Measurements from ENCODE around the gene MBD3L1. TPM values are rescaled to one million over a fixed set of nuclear protein-coding genes. Genes with fewer than 3 reads are reported as not detected.

MBD3L1 gene
- total RNA-seq, 1 donor from 2014 or later = not detected

DNA sequence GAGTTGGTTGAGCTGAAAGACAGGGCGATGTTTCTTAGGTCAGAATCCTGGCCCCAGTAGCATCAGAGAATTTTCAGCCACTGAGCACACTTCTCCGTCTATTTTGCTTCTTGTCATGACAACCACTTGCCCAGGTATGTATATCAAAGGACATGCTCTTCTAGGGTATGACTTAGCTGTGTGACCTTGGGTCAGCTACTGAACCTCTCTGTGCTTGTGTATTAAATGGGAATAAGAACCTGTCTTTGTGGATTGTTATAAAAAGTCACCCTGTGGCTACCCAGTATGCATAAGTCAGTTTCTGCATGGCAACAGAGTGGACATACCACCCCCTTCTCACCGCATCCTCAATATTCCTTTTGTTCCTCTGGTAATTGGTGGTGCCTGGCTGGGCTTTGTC lies 26.1 kb downstream of the MBD3L1 start:
- Mint-ChIP-seq H3K27me3 (ENCODE audit: low read depth, unreplicated experiment) (no peaks in the 10 kb centered on the region), H3K27ac (ENCODE audit: unreplicated experiment) (no peak overlapping the region), H3K4me1 (ENCODE audit: low read depth, unreplicated experiment) (no peaks in the 10 kb centered on the region), H3K9me3 (ENCODE audit: unreplicated experiment) (peaks cover 21% of the 10 kb centered on the region), H3K36me3 (ENCODE audit: low read depth, unreplicated experiment) (no peaks in the 10 kb centered on the region), H3K4me3 (ENCODE audit: unreplicated experiment) (no peak overlapping the region)
- TF ChIP-seq, protein P1, sequence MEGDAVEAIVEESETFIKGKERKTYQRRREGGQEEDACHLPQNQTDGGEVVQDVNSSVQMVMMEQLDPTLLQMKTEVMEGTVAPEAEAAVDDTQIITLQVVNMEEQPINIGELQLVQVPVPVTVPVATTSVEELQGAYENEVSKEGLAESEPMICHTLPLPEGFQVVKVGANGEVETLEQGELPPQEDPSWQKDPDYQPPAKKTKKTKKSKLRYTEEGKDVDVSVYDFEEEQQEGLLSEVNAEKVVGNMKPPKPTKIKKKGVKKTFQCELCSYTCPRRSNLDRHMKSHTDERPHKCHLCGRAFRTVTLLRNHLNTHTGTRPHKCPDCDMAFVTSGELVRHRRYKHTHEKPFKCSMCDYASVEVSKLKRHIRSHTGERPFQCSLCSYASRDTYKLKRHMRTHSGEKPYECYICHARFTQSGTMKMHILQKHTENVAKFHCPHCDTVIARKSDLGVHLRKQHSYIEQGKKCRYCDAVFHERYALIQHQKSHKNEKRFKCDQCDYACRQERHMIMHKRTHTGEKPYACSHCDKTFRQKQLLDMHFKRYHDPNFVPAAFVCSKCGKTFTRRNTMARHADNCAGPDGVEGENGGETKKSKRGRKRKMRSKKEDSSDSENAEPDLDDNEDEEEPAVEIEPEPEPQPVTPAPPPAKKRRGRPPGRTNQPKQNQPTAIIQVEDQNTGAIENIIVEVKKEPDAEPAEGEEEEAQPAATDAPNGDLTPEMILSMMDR (IDR thresholded peaks at IDR 0.05; ENCODE audit: insufficient read depth, low read depth, low read length) = no peak
- no peak for TF ChIP-seq EZH2 (IDR thresholded peaks at IDR 0.05; ENCODE audit: insufficient read depth, low read length)
- no peak overlapping the region for H3K4me2 ChIP-seq (ENCODE audit: low read length)
- no peaks in the 10 kb centered on the region for H3K4me1 ChIP-seq (ENCODE audit: insufficient read depth, low read length)
- no peak overlapping the region for H3K4me3 ChIP-seq (ENCODE audit: insufficient read depth, low read depth, low read length)
- H3K79me2 ChIP-seq (ENCODE audit: insufficient read depth, low read length) = no peaks in the 10 kb centered on the region
- no peak for FAIRE-seq
- H3K36me3 ChIP-seq (ENCODE audit: insufficient read depth, low read length) = no peaks in the 10 kb centered on the region
- peaks cover 3% of the 10 kb centered on the region for H3K9me3 ChIP-seq (ENCODE audit: insufficient read depth, low read depth, low read length)
- no peaks in the 10 kb centered on the region for H3K27me3 ChIP-seq (ENCODE audit: insufficient read depth, low read length)
- no peak overlapping the region for H2AFZ ChIP-seq (ENCODE audit: low read depth, low read length)
- H4K20me1 ChIP-seq (ENCODE audit: insufficient read depth, low read length) = no peaks in the 10 kb centered on the region
- H3K9ac ChIP-seq (ENCODE audit: low read length) = no peak overlapping the region
- no peak for DNase-seq (ENCODE audit: low read depth)
- no peak overlapping the region for H3K27ac ChIP-seq (ENCODE audit: low read depth, low read length)

DNA sequence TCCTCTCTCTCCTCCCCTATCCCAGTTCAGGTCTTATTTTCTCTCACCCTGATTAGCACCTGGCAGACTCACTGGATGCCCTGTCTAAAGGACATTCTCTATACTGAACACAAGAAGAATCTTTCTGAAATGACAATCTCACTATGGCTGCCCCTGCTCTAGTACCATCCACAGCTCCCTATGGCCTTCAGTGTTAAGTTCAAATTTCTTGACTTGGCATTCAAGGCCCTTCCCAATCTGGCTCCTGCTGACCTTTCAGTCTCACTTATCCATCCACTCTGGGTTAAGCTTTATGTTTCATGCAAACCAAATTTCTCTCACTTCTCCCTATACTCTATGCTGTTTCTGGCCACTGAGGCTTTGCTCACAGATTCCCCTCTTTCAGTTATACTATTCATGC lies 34.2 kb downstream of the MBD3L1 start:
- TF ChIP-seq, protein P1 (IDR thresholded peaks at IDR 0.05; ENCODE audit: insufficient read depth, low read depth, low read length) = no peak
- no peak for TF ChIP-seq EZH2 (IDR thresholded peaks at IDR 0.05; ENCODE audit: insufficient read depth, low read length)
- no peak overlapping the region for H3K27ac Mint-ChIP-seq (ENCODE audit: unreplicated experiment)
- Histone ChIP-seq H3K9me3 (ENCODE audit: insufficient read depth, low read depth, low read length) (no peaks in the 10 kb centered on the region), H3K27me3 (ENCODE audit: insufficient read depth, low read length) (no peaks in the 10 kb centered on the region), H3K27ac (ENCODE audit: low read depth, low read length) (no peak overlapping the region), H2AFZ (ENCODE audit: low read depth, low read length) (no peak overlapping the region), H3K4me1 (ENCODE audit: insufficient read depth, low read length) (no peaks in the 10 kb centered on the region), H4K20me1 (ENCODE audit: insufficient read depth, low read length) (no peaks in the 10 kb centered on the region), H3K4me2 (ENCODE audit: low read length) (no peak overlapping the region), H3K79me2 (ENCODE audit: insufficient read depth, low read length) (no peaks in the 10 kb centered on the region), H3K36me3 (ENCODE audit: insufficient read depth, low read length) (no peaks in the 10 kb centered on the region), H3K9ac (ENCODE audit: low read length) (no peak overlapping the region), H3K4me3 (ENCODE audit: insufficient read depth, low read depth, low read length) (no peak overlapping the region)
- H3K27me3 Mint-ChIP-seq (ENCODE audit: low read depth, unreplicated experiment) = no peaks in the 10 kb centered on the region
- no peak for DNase-seq (ENCODE audit: low read depth)
- H3K36me3 Mint-ChIP-seq (ENCODE audit: low read depth, unreplicated experiment) = no peaks in the 10 kb centered on the region
- no peak for FAIRE-seq
- no peak overlapping the region for H3K4me3 Mint-ChIP-seq (ENCODE audit: unreplicated experiment)
- peaks cover 18% of the 10 kb centered on the region for H3K9me3 Mint-ChIP-seq (ENCODE audit: unreplicated experiment)
- no peaks in the 10 kb centered on the region for H3K4me1 Mint-ChIP-seq (ENCODE audit: low read depth, unreplicated experiment)

DNA sequence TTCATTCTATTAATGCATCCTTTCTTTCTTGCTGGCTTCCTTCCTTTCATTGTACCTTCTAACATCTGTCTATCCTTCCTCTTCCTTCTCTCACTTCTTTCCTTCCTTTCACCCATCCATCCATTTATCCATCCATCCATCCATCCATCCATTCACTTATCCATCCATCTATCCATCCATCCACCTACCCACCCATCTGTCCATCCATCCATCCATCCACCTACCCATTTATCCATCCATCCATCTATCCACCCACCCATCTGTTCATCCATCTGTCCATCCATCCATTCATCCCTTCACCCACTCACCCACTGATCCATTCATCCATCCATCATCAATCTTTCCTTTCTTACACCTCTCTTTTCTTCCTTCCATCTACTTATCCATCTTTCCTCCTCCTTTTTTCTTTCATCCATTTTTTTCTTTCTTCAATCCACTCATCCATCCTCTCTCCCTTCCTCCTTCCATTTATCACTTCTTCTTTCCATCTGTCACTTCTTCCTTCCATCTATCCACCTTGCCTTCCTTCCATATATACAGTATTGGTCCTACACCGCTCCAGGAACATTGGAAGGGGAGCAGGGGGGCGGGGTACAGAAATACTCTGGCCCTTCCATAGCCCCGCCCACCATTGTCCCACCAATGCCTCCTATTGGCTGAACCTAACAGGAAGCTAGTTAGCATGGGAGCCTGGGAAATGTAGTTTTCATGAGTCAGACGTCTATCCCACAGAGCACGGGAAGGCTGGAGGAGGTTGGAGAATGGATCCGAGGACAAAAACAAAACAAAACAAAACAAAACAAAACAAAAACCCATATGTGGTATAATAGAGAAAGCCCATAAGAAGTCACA lies 45.9 kb downstream of the MBD3L1 start:
- Mint-ChIP-seq H3K9me3 (ENCODE audit: unreplicated experiment) (peaks cover 16% of the 10 kb centered on the region), H3K27ac (ENCODE audit: unreplicated experiment) (no peak overlapping the region), H3K4me1 (ENCODE audit: low read depth, unreplicated experiment) (no peaks in the 10 kb centered on the region), H3K4me3 (ENCODE audit: unreplicated experiment) (no peak overlapping the region), H3K27me3 (ENCODE audit: low read depth, unreplicated experiment) (no peaks in the 10 kb centered on the region), H3K36me3 (ENCODE audit: low read depth, unreplicated experiment) (no peaks in the 10 kb centered on the region)
- DNase-seq (ENCODE audit: low read depth) = no peak
- Histone ChIP-seq H3K9me3 (ENCODE audit: insufficient read depth, low read depth, low read length) (peaks cover 3% of the 10 kb centered on the region), H3K79me2 (ENCODE audit: insufficient read depth, low read length) (no peaks in the 10 kb centered on the region), H2AFZ (ENCODE audit: low read depth, low read length) (no peak overlapping the region), H3K4me2 (ENCODE audit: low read length) (no peak overlapping the region), H3K4me1 (ENCODE audit: insufficient read depth, low read length) (no peaks in the 10 kb centered on the region), H3K36me3 (ENCODE audit: insufficient read depth, low read length) (no peaks in the 10 kb centered on the region), H4K20me1 (ENCODE audit: insufficient read depth, low read length) (no peaks in the 10 kb centered on the region), H3K4me3 (ENCODE audit: insufficient read depth, low read depth, low read length) (no peak overlapping the region), H3K27me3 (ENCODE audit: insufficient read depth, low read length) (no peaks in the 10 kb centered on the region), H3K9ac (ENCODE audit: low read length) (no peak overlapping the region), H3K27ac (ENCODE audit: low read depth, low read length) (no peak overlapping the region)
- no peak for TF ChIP-seq EZH2 (IDR thresholded peaks at IDR 0.05; ENCODE audit: insufficient read depth, low read length)
- TF ChIP-seq, protein P1 (IDR thresholded peaks at IDR 0.05; ENCODE audit: insufficient read depth, low read depth, low read length) = no peak
- FAIRE-seq = no peak

All from astrocyte (in vitro differentiated cells and primary cell).